GM12878 (cell line): ENCODE data around the gene DUSP14.

Source experiments
- CEBPB ChIP-seq, 2 experiments: fragments of 150-350 bp in 1 of 2; IDR thresholded peaks; 2 replicates each; pipeline ENCODE4 v1.6.1; 2012 to 2014; ENCODE audit warnings: low read depth in 2 of 2, low read length in 2 of 2, borderline replicate concordance in 1 of 2, inconsistent platforms in 1 of 2
- EGR1 ChIP-seq, 2 experiments: IDR thresholded peaks; 1 replicate in 1 of 2; 2 replicates in 1 of 2; pipeline ENCODE4 v1.6.1; 2011 to 2012; ENCODE audit warnings: low read depth in 2 of 2, low read length in 2 of 2, borderline replicate concordance in 1 of 2, mild to moderate bottlenecking in 1 of 2, moderate library complexity in 1 of 2
- PKNOX1 ChIP-seq: fragments of 450-650 bp; IDR thresholded peaks from 2 replicates; pipeline ENCODE4 v1.6.1; 2016; ENCODE audit warnings: mild to moderate bottlenecking
- POLR2AphosphoS5 ChIP-seq: IDR thresholded peaks from 2 replicates; pipeline ENCODE4 v1.6.1; 2011; ENCODE audit warnings: mild to moderate bottlenecking, low read length, inconsistent platforms
- RAD51 ChIP-seq: fragments of 450-650 bp; IDR thresholded peaks from 2 replicates; pipeline ENCODE4 v1.6.1; 2016; ENCODE audit warnings: moderate library complexity, mild to moderate bottlenecking, inconsistent platforms

- TF ChIP-seq RAD51 (no peak), CEBPB (IDR thresholded peaks at IDR 0.05; ENCODE audit: borderline replicate concordance in 1 of 2, low read depth in 2 of 2, low read length in 2 of 2) (no peak), EGR1 (IDR thresholded peaks at IDR 0.05; ENCODE audit: borderline replicate concordance in 1 of 2, low read depth in 2 of 2, low read length in 2 of 2) (no peak), PKNOX1 (no peak), POLR2AphosphoS5 (no peak)
These were observed 28.0 kb upstream of the DUSP14 start for GRCh38 chr17:37461668-37462067.
